B cell (primary cell): ENCODE results near the gene COA5. TPM values are rescaled to one million over a fixed set of nuclear protein-coding genes. Genes with fewer than 3 reads are reported as not detected.

Experiments used
- ATAC-seq: fragments of 200-7000 bp; cut with Tn5 transposase; one replicate; pipeline ENCODE4 v1.10.0; 2021; ENCODE audit warnings: low read depth, mild to moderate bottlenecking, moderate number of reproducible peaks, moderate library complexity
- CTCF ChIA-PET: fragments of 350-600 bp; sonication (Branson Sonifier 250); formaldehyde crosslinking; loops from one replicate; lab custom pipeline; 2021; ENCODE audit warnings: antibody characterized with exemption, inconsistent platforms; lab: Charles Lee
- POLR2A ChIA-PET: fragments of 350-600 bp; sonication (Branson Sonifier 250); formaldehyde crosslinking; loops from one replicate; lab custom pipeline; 2021; ENCODE audit warnings: antibody characterized with exemption; lab: Charles Lee
- DNase-seq: peaks from one replicate; pipeline ENCODE4 v3.0.0; 2013
- H2AFZ ChIP-seq: 2 replicates; pipeline ENCODE4 v1.6.1; 2012; ENCODE audit warnings: mild to moderate bottlenecking, low read depth, low read length; ENCODE audit not compliant: insufficient read depth, poor library complexity, severe bottlenecking
- H3K27ac ChIP-seq, 2 donors: 1 replicate in 1 of 2; 2 replicates in 1 of 2; pipeline ENCODE4 v1.5.1; 2012 to 2013; ENCODE audit warnings: low read length in 2 of 2, mild to moderate bottlenecking in 2 of 2, moderate library complexity in 1 of 2
- H3K27me3 ChIP-seq, 4 experiments: fragments of 200-600 bp in 1 of 4; sonication (generic) in 1 of 4; replicated peaks in 1 of 4; 1 replicate in 2 of 4; 2 replicates in 2 of 4; pipeline versions ENCODE4 v1.6.1 to v1.7.0; 2013 to 2016; ENCODE audit warnings: low read length in 3 of 4, mild to moderate bottlenecking in 2 of 4, mixed read lengths in 1 of 4, moderate library complexity in 1 of 4; ENCODE audit not compliant: insufficient read depth in 4 of 4, control insufficient read depth in 3 of 4; ENCODE audit errors: control extremely low read depth in 1 of 4
- H3K36me3 ChIP-seq, 2 experiments: replicated peaks in 1 of 2; 1 replicate in 1 of 2; 2 replicates in 1 of 2; pipeline versions ENCODE4 v1.6.1 to v1.7.1; 2013; ENCODE audit warnings: low read length in 1 of 2; ENCODE audit not compliant: insufficient read depth in 2 of 2, control insufficient read depth in 1 of 2; ENCODE audit errors: control extremely low read depth in 1 of 2, extremely low read depth in 1 of 2
- H3K4me1 ChIP-seq, 2 donors: fragments of 200-600 bp in 1 of 2; sonication (generic) in 1 of 2; 1 replicate in 1 of 2; 2 replicates in 1 of 2; pipeline versions ENCODE4 v1.5.1 to v1.6.1; 2013 to 2017; ENCODE audit warnings: low read length in 2 of 2; ENCODE audit not compliant: control insufficient read depth in 2 of 2, insufficient read depth in 2 of 2
- H3K4me2 ChIP-seq: replicated peaks from 2 replicates; pipeline ENCODE3; 2012; ENCODE audit warnings: mild to moderate bottlenecking, low read depth, low read length; ENCODE audit not compliant: poor library complexity, severe bottlenecking
- H3K4me3 ChIP-seq, 5 experiments: fragments of 200-600 bp in 1 of 5; sonication (generic) in 1 of 5; 1 replicate in 3 of 5; 2 replicates in 2 of 5; pipeline versions ENCODE4 v1.5.1 to v1.7.0; 2011 to 2016; ENCODE audit warnings: low read length in 4 of 5, mild to moderate bottlenecking in 4 of 5, low read depth in 2 of 5, control low read depth in 1 of 5, moderate library complexity in 1 of 5; ENCODE audit not compliant: insufficient read depth in 1 of 5; ENCODE audit errors: control extremely low read depth in 1 of 5, extremely low read depth in 1 of 5
- H3K79me2 ChIP-seq: fragments of 200-600 bp; sonication (generic); one replicate; pipeline ENCODE4 v1.6.0; 2016; ENCODE audit warnings: low read length; ENCODE audit not compliant: control insufficient read depth, insufficient read depth
- H3K9ac ChIP-seq: fragments of 200-600 bp; sonication (generic); 2 replicates; pipeline ENCODE4 v1.6.1; 2017; ENCODE audit warnings: mild to moderate bottlenecking, low read length, moderate library complexity
- H3K9me3 ChIP-seq, 3 donors: one replicate each; pipeline versions ENCODE4 v1.6.1 to v1.7.1; 2013; ENCODE audit warnings: low read length in 2 of 3; ENCODE audit not compliant: control insufficient read depth in 2 of 3, insufficient read depth in 1 of 3; ENCODE audit errors: control extremely low read depth in 1 of 3
- H4K20me1 ChIP-seq: 2 replicates; pipeline ENCODE4 v1.6.0; 2012; ENCODE audit warnings: mild to moderate bottlenecking, low read length; ENCODE audit not compliant: insufficient read depth, control insufficient read depth, poor library complexity, severe bottlenecking
- H3K27ac Mint-ChIP-seq: one replicate; pipeline ENCODE4 v1.8.0; 2021; ENCODE audit warnings: mixed read lengths
- H3K27me3 Mint-ChIP-seq: one replicate; pipeline ENCODE4 v1.8.0; 2021; ENCODE audit warnings: mixed read lengths
- H3K4me1 Mint-ChIP-seq: one replicate; pipeline ENCODE4 v1.8.0; 2021; ENCODE audit warnings: mixed read lengths
- H3K4me3 Mint-ChIP-seq: one replicate; pipeline ENCODE4 v1.8.0; 2021; ENCODE audit warnings: mixed read lengths
- H3K9me3 Mint-ChIP-seq: one replicate; pipeline ENCODE4 v1.8.0; 2022; ENCODE audit warnings: mixed read lengths; ENCODE audit not compliant: insufficient read depth
- CTCF ChIP-seq: fragments of 200-600 bp; IDR thresholded peaks from one replicate; pipeline ENCODE4 v1.8.0; 2022; ENCODE audit warnings: antibody characterized with exemption, mild to moderate bottlenecking
- EZH2 ChIP-seq: IDR thresholded peaks from 2 replicates; pipeline ENCODE4 v1.6.1; 2012; ENCODE audit warnings: borderline replicate concordance, low read depth, mild to moderate bottlenecking, moderate library complexity, low read length; ENCODE audit not compliant: insufficient read depth, poor library complexity, severe bottlenecking
- WGBS: methylation state at CpG from one replicate; pipeline ENCODE4 v1.1.5; 2013; ENCODE audit warnings: missing lambda C conversion rate; ENCODE audit not compliant: insufficient coverage; 5-methylcytosine and 5-hydroxymethylcytosine counted together
- intact Hi-C: fragments of 100-400 bp; cut with micrococcal nuclease; formaldehyde crosslinking; loops from one replicate; pipeline ENCODE4 v1.10.0; 2022
- polyA plus RNA-seq: library from polyadenylated mRNA; depleted of rRNA; stranded (reverse); fragments of >200 nt; gene quantifications from 2 replicates; pipeline ENCODE4 v1.2.3, GENCODE V29; 2012
- total RNA-seq, 2 donors: library from RNA; stranded (reverse); fragments of 120-200 nt in 1 of 2; gene quantifications; 1 replicate in 1 of 2; 2 replicates in 1 of 2; pipeline versions ENCODE4 v1.2.3 to v1.2.4, GENCODE V29; 2013 to 2022

The COA5 gene
- total and polyA plus RNA-seq, 2 donors (not counting 1 experiment from before 2014, with no cell fraction given) = 23.2 to 46.9 TPM

- Histone ChIP-seq H3K4me2 (no peak overlapping the region), H3K36me3 (peaks cover 0 to 13% of the 10 kb centered on the region in 2 experiments), H3K9ac (no peak overlapping the region), H3K4me1 (peaks cover 6 to 10% of the 10 kb centered on the region in 2 donors), H3K27me3 (no peaks in the 10 kb centered on the region), H3K9me3 (no peaks in the 10 kb centered on the region), H2AFZ (no peak overlapping the region), H3K4me3 (no peak overlapping the region), H4K20me1 (no peaks in the 10 kb centered on the region), H3K27ac (no peak overlapping the region), H3K79me2 (no peaks in the 10 kb centered on the region)
- Mint-ChIP-seq H3K27me3 (no peaks in the 10 kb centered on the region), H3K4me1 (peaks cover 10% of the 10 kb centered on the region), H3K9me3 (no peaks in the 10 kb centered on the region), H3K4me3 (no peak overlapping the region), H3K27ac (no peak overlapping the region)
- ATAC-seq (no peak), DNase-seq (no peak)
- ChIA-PET CTCF (no interaction called here), POLR2A (no interaction called here)
- TF ChIP-seq EZH2 (no peak), CTCF (no peak)
- 97% methylated on average over 22 of the region's 22 CpGs for WGBS
- intact Hi-C loops = no loop called here
Measured at GRCh38 chr2:98576666-98577312, 31.5 kb downstream of the COA5 start.

DNA sequence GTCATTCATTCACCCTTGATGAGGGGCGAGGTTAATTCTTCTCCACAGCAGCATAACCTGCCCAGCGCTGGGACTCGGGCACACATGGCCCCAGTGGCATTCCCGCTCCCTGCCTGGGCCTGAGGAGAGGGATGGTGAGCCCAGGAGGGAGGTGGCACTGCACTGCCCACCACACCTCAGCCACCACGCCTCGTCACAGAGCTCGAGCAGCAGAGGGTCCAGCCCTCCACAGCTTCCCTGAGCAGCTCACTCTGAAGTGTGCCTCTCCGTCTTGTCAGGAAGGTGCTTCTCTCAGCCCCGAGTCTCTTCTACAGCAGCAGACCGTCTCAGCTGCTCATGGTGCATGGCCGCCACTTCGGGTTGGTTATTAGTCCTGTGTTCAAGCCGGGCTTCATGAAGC is 34.9 kb downstream of the COA5 start:
- Histone ChIP-seq H3K4me2 (no peak overlapping the region), H4K20me1 (no peaks in the 10 kb centered on the region), H3K4me3 (no peak overlapping the region), H3K4me1 (no peaks in the 10 kb centered on the region), H3K27me3 (no peaks in the 10 kb centered on the region), H3K9me3 (no peaks in the 10 kb centered on the region), H3K79me2 (no peaks in the 10 kb centered on the region), H3K36me3 (peaks cover 9 to 18% of the 10 kb centered on the region in 2 experiments), H3K9ac (no peak overlapping the region), H3K27ac (no peak overlapping the region), H2AFZ (no peak overlapping the region)
- Mint-ChIP-seq H3K4me1 (no peaks in the 10 kb centered on the region), H3K9me3 (no peaks in the 10 kb centered on the region), H3K4me3 (no peak overlapping the region), H3K27me3 (no peaks in the 10 kb centered on the region), H3K27ac (no peak overlapping the region)
- intact Hi-C loops = no loop called here
- POLR2A ChIA-PET = no interaction called here
- no peak for DNase-seq
- CTCF ChIA-PET = interaction anchor here (1.1 to 1.2 kb wide), 2 partner anchors 10 to 14 kb away, joined by 3 to 4 read pairs; no protein-coding TSS in a partner anchor
- no peak for ATAC-seq
- over 99% methylated on average over 12 of the region's 13 CpGs for WGBS
- TF ChIP-seq CTCF = no peak
- TF ChIP-seq EZH2 = no peak
